Stimulated activated CD4-positive, alpha-beta T cell treated with anti-CD3 and anti-CD28 coated beads, Interleukin-12 subunit alpha, Interleukin-12 subunit beta, amount 100 ng/mL, for 4 hours (primary cell): ENCODE measurements around the gene WNT9A.

ENCODE experiments used
- DNase-seq: peaks from one replicate; pipeline ENCODE4 v3.0.0-alpha.2; 2020

Gene WNT9A

DNA sequence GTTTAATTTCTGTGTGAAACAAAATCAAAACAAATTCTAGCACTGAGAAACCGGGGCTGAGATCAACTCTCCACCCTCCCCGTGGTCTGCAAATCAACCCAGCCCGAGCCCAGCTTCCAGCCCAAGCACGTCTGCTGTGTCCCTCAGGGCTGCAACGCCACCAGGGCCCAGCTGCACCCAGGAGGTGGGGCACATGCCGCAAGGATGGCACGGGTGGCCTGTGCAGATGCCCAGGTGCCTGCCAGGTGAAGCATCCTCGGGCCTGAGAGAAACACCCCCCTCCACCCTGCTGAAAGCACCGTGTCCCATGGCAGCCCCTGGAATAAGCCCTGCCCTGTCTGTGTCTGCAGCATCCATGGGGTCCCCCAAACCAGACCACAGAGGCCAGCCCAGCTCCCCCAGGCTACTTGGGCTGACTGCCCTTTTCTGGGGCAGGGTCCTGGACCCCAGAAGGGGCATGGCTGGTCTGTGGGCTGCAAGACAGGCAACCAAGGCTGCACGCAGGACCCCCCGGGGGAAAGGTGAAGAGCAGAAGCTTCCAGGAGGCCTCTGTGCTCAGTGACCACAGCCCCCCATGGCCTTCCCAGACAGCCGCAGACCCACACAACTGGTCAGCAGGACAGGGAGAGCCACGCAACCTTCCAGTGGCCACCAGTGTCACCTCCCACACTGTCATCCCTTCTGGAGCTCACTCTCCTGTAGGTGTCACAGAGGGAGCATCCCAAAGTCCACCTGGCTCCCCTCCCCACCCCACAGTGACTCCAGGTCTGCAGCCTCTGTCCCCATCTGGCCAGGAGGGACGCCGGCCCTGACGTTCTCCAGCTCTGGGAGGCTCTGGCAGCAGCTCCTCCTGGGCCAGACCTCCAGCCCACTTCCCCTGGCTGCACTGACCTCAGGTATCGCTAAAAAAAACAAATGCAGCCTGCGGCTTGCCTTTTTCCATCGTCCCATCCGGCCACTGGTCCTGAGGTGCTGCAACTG is 7.7 kb downstream of the WNT9A start:
- DNase-seq: no peak

DNA sequence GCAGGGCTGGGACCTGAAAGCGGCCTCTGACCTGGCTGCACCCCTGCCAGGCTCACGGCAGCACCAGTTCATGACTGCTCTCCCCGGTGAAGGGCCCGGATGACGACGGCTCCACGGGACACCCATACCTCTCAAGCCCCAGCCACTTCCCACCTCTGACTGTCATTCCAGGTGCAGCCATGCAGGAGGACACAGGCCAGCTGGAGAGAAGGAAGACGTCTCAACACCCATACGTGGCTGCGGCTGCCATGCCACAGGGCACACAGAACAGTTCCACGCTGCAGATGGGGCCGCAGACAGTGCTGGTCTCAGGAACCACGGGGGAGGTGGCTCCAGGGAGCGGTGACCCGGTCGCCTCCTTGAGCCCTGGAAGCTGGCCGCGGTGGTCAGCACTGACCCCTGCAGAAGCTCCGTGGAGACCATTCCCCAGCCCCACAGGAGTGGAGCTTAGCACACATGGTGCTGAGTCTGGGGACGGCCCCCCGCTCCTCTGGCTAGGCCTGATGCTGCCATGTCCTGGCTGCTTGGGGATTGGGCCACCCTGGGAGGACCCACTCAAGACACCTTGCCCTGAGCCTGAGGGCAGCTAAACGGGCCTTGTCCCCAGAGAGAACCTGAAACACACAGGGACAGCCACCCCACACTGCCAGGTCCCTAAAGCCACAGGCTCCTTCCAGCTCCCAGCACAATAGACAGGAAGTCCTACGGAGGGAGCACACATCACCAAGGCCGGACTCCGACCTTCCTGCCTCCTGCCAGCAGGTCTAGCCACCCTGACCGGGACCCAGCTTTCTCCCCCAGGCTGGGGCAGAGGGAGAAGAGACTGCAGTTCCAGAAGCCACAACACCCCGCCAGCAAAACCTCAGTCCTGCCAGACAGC is 8.6 kb downstream of the WNT9A start:
- no peak for DNase-seq

GRCh38 chr1:227938276-227938675 is 9.5 kb downstream of the WNT9A start:
- no peak for DNase-seq

DNA sequence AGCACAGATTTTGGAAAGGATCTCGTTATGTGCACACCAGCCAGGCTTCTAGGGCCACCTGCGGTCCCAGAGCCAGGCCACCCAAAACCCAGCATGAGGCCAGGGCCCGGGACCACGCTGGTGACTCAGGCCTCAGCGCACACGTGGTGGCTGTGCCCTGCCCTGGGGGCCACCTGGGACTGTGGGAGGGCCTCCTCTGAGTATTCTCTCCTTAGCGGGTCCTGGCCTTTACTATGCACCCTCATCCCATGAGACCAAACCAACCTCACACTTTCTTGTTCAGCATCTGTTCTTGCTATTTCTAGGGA is 9.9 kb downstream of the WNT9A start:
- no peak for DNase-seq

- DNase-seq: no peak
Measured at GRCh38 chr1:227937031-227937837, 10.5 kb downstream of the WNT9A start.

GRCh38 chr1:227935826-227936225 is 11.9 kb downstream of the WNT9A start:
- DNase-seq: no peak

GRCh38 chr1:227934476-227935313 is 13.0 kb downstream of the WNT9A start:
- peak; percentile 22 for DNase-seq

GRCh38 chr1:227929751-227930472 is 17.8 kb downstream of the WNT9A start:
- no peak for DNase-seq

DNA sequence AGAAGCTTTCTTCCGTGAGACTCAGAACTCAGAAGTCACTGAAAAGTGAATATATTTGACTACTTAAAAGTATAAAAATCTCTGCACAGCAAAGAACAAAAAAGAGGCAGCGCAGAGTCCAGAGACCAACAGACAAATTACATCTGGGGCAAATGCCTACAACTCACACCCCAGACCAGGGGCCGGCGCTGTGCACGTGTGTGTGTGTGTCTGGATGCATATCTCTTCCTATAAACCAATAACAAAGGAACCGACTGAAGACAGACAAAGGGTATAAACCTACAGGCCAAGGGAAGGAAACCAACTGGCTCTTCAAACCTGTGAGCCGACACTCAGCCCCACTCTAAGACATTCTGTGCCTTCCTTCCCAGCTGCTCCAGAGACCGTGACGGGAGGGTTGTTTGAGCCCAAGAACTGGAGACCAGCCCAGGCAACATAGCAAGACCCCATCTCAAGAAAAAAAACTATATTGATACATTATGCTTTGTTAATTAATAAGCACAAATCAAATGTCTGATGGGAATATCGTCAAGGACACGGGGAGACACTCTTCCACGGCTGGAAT is 18.8 kb downstream of the WNT9A start:
- DNase-seq: no peak

- no peak for DNase-seq
Measured at GRCh38 chr1:227927971-227928741, 19.6 kb downstream of the WNT9A start.

DNA sequence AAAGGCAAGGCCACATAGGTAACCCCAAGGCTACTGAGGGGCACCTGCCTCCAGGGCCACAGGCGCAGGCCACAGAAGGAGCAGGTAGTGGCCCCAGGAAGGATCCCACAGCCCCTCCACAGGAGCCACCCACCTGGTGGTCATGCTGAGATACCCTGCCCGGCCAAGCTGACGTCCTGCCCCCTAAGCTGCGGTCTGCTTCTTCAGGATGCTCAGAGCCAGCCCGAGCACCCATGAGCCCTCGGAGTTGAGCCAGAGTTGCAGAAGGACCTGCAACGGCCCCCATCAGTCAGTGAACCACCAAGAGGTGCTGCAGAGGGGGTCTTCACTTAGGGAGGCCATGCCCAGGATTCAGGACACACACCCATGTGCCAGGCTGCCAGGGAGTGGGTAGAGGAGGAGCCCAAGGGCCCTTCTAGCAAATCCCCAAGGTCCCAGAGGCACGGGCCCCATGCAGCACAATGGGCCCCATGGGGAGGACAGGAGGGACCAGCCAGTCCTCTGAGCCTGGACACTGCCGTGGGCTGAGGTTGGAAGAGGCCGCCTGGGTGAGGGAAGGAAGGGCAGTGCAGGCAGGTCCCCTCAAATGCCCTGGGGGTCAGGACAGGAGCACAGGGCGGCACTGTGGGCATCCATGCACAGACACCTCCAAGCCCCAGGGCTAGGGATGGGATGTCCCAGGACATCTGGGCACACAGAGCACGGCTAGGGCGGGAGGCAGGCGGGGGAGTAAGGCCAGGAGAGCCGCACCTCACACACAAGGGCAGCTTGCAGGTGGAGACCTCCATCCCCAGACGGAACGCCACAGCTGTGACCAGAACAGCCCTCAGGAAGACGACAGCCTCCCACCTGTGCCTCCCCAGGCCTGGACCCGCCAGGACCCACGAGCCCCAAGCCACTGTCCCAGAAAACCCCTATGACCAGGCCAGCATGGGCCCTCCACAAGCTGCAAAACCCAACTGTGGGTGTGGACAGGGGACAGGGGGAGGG is 20.5 kb downstream of the WNT9A start:
- no peak for DNase-seq

GRCh38 chr1:227926216-227926791 is 21.4 kb downstream of the WNT9A start:
- DNase-seq: no peak

- DNase-seq: no peak
Measured at GRCh38 chr1:227925582-227926198, 22.0 kb downstream of the WNT9A start.

- DNase-seq: no peak
Measured at GRCh38 chr1:227924833-227925574, 22.7 kb downstream of the WNT9A start.

DNA sequence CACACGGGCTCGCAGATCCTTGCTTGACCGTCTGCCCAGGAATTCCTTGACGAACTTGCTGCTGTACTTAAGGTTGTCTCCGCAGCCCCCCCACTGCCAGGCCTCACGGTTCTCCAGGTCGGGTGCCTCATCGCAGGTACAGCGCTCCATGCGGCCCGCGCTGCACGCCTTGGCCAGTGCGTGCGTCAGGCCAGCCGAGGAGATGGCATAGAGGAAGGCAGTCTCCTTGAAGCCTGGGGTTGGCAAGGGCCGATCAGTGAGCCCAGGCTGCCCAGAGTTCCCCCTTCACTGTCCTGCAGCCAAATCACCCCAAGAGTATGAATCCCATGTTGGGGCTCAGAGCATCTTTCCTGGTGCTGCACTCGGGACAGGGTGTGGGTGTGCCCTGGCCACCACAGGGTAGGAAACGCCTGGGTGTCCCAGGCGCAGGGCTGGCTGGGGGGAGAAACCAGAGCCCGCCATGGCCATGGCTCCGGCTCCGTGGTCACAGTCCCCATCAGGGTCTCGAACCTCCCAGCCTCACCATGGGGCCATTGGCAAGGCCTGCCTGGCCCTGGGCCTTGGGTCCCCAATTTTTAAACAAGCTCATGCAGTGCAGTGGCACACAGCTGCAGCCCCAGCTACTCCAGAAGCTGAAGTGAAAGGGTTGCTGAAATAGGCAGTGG is 23.4 kb downstream of the WNT9A start:
- DNase-seq: no peak

DNA sequence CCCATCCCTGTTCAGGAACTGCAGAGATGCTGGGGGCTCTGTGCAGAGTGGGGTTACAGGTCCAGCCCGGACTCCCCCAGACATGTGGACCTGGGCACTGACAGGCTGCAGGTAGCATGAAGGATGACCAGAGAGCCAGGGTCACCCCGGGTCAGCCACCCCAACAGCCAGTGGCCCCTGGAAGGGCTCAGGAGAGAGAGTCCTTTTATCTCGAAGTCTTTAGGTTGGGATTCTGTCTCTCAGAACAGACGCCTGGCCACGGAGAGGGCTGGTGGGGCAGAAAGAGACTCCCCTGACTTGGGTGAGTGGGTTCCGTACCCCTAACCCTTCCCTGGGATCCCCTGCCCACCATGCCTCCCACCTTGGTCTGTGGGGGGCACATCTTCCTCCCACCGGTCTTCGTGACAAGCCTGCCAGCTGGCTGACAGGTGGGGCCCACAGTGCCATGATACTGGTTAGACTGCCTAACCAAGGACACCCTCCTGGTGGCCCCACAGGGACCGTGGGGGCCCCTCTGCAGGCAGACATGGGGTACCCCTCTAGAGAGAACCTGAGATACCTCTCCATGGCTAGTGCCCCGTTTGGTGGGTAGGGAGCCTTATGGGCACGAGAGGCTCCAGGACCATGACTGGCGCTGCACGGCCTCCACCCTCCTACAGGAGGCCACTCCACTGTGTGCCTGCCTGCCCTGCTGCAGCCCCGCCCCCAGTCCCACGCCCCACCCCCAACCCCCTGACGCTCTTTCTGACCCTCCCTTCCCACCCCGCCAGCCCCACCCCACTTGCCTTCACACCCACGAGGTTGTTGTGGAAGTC is 24.2 kb downstream of the WNT9A start:
- DNase-seq: no peak
